K562 (cell line): ENCODE results near the gene OR6K3. TPM values are rescaled to one million over a fixed set of nuclear protein-coding genes. Genes with fewer than 3 reads are reported as not detected.

Experiments
- ADNP ChIP-seq: fragments of 200-800 bp; sonication (Bioruptor generic); IDR thresholded peaks from 2 replicates; pipeline ENCODE4 v1.6.1; 2016; ENCODE audit warnings: missing genetic modification characterization, missing compliant biosample characterization
- ATF3 ChIP-seq, 2 experiments: fragments of 450-650 bp in 1 of 2; sonication (generic) in 1 of 2; formaldehyde crosslinking in 1 of 2; IDR thresholded peaks in 1 of 2; conservative IDR thresholded peaks in 1 of 2; 2 replicates each; pipeline versions ENCODE4 v1.6.1 to v1.8.1; 2016 to 2023; ENCODE audit warnings: mild to moderate bottlenecking in 2 of 2, moderate library complexity in 2 of 2, inconsistent platforms in 1 of 2, missing genetic modification reagents in 1 of 2
- CEBPB ChIP-seq: fragments of 450-650 bp; IDR thresholded peaks from 2 replicates; pipeline ENCODE4 v1.6.1; 2016; ENCODE audit warnings: missing genetic modification characterization, missing compliant biosample characterization
- HMGXB4 ChIP-seq: sonication (generic); formaldehyde crosslinking; IDR thresholded peaks from 2 replicates; pipeline ENCODE4 v1.8.1; 2023; ENCODE audit warnings: mild to moderate bottlenecking, missing genetic modification reagents
- HSF4 ChIP-seq: fragments of 250-450 bp; sonication (Bioruptor Pico); IDR thresholded peaks from 2 replicates; pipeline ENCODE4 v2.1.2; 2022; ENCODE audit warnings: mild to moderate bottlenecking, moderate library complexity, borderline replicate concordance
- KAT8 ChIP-seq: fragments of 450-650 bp; IDR thresholded peaks from 2 replicates; pipeline ENCODE4 v1.6.1; 2016; ENCODE audit warnings: low read depth, mild to moderate bottlenecking
- LARP7 ChIP-seq: fragments of 450-650 bp; IDR thresholded peaks from 2 replicates; pipeline ENCODE4 v1.6.1; 2016
- NFE2 ChIP-seq: IDR thresholded peaks from 2 replicates; pipeline ENCODE4 v1.6.1; 2014; ENCODE audit warnings: antibody characterized with exemption, low read depth
- PURB ChIP-seq: sonication (generic); formaldehyde crosslinking; IDR thresholded peaks from 2 replicates; pipeline ENCODE4 v1.9.0; 2021; ENCODE audit warnings: low read depth, mild to moderate bottlenecking, missing genetic modification reagents
- RFX7 ChIP-seq: fragments of 250-450 bp; sonication (Bioruptor Pico); IDR thresholded peaks from 2 replicates; pipeline ENCODE4 v1.5.1; 2021; ENCODE audit warnings: mild to moderate bottlenecking
- SMARCC2 ChIP-seq: fragments of 450-650 bp; IDR thresholded peaks from 2 replicates; pipeline ENCODE4 v1.6.1; 2017; ENCODE audit warnings: antibody characterized with exemption, moderate library complexity, mild to moderate bottlenecking, low read depth
- SOX6 ChIP-seq: fragments of 450-650 bp; IDR thresholded peaks from 2 replicates; pipeline ENCODE4 v1.6.1; 2014; ENCODE audit warnings: mild to moderate bottlenecking
- TAL1 ChIP-seq: fragments of 450-650 bp; IDR thresholded peaks from 2 replicates; pipeline ENCODE4 v1.6.1; 2016; ENCODE audit warnings: mild to moderate bottlenecking
- TSC22D4 ChIP-seq: fragments of 450-650 bp; IDR thresholded peaks from 2 replicates; pipeline ENCODE4 v1.6.1; 2016; ENCODE audit warnings: missing genetic modification characterization, missing biosample characterization, control low read depth
- ZFP30 ChIP-seq: fragments of 250-450 bp; sonication (Bioruptor Pico); IDR thresholded peaks from 2 replicates; pipeline ENCODE4 v1.8.0; 2022; ENCODE audit warnings: moderate library complexity, mild to moderate bottlenecking, inconsistent platforms, borderline replicate concordance
- ZNF12 ChIP-seq: sonication (generic); formaldehyde crosslinking; IDR thresholded peaks from 2 replicates; pipeline ENCODE4 v1.4.0; 2020; ENCODE audit warnings: mild to moderate bottlenecking, missing genetic modification reagents
- ZNF133 ChIP-seq: fragments of 250-450 bp; sonication (Bioruptor Pico); IDR thresholded peaks from 2 replicates; pipeline ENCODE4 v1.4.0; 2020; ENCODE audit warnings: mild to moderate bottlenecking
- ZNF165 ChIP-seq: fragments of 250-450 bp; sonication (Bioruptor Pico); IDR thresholded peaks from 2 replicates; pipeline ENCODE4 v1.4.0; 2020; ENCODE audit warnings: borderline replicate concordance
- ZNF395 ChIP-seq: fragments of 200-800 bp; sonication (Bioruptor generic); IDR thresholded peaks from 2 replicates; pipeline ENCODE4 v1.6.1; 2017; ENCODE audit warnings: missing genetic modification characterization, missing compliant biosample characterization
- ZNF655 ChIP-seq: fragments of 250-450 bp; sonication (Bioruptor Pico); IDR thresholded peaks from 2 replicates; pipeline ENCODE4 v1.5.0; 2021
- ZNF668 ChIP-seq: fragments of 250-450 bp; sonication (Bioruptor Pico); IDR thresholded peaks from 2 replicates; pipeline ENCODE4 v1.8.0; 2022; ENCODE audit warnings: mild to moderate bottlenecking, inconsistent platforms
- ZNF699 ChIP-seq: fragments of 250-450 bp; sonication (Bioruptor Pico); IDR thresholded peaks from 2 replicates; pipeline ENCODE4 v1.8.0; 2021; ENCODE audit warnings: mild to moderate bottlenecking, moderate library complexity; ENCODE audit not compliant: insufficient replicate concordance
- polyA plus RNA-seq, 8 experiments: library from polyadenylated mRNA; depleted of rRNA in 4 of 8; stranded (reverse) in 5 of 8; unstranded in 3 of 8; fragments of >200 nt; fragmentation: Nextera tagmentation in 2 of 8; fragmentation: Illumina TruSeq in 1 of 8; extraction: Ambion mirVana in 2 of 8; extraction: Trizol in 1 of 8; gene quantifications; 2 replicates each; pipeline versions ENCODE4 v1.2.1 to v1.2.3, GENCODE V29; 2011 to 2014; ENCODE audit warnings: inconsistent platforms in 1 of 8, missing spikeins in 1 of 8
- total RNA-seq, 7 experiments: library from RNA; depleted of rRNA in 6 of 7; stranded (reverse); fragments of >200 nt in 6 of 7; fragmentation: Illumina TruSeq in 2 of 7; extraction: Trizol in 2 of 7; gene quantifications; 2 replicates each; pipeline versions ENCODE4 v1.2.1 to v1.2.3, GENCODE V29; 2011 to 2021; ENCODE audit warnings: low replicate concordance in 1 of 7
- TF ChIP-seq, protein P1 (sequence below): IDR thresholded peaks from 2 replicates; pipeline ENCODE4 v1.6.1; 2011; ENCODE audit not compliant: insufficient read length; ENCODE audit errors: extremely low read depth

Gene OR6K3
- total and polyA plus RNA-seq, 9 of the 15 experiments (the other 6 are each of a cell fraction or from before 2014, with no cell fraction given), result not detected

DNA sequence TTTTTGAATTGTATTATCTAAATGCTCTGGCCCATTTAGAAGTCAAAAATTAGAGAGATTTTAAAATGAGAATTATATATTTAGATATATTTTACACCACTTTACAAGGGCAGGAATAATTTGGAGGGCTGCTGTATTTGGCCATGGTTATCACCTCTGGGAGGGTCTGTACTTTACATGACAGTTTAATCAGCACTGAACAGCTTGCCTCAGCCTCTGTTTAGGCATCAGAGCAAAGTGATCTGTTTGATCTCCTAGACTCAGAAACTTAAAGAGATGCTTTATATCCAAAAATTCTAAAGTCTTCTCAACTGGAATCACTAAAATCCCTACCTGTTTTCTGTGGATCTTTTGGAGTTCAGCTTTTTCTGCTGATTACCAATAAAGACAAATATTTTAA, 28.6 kb downstream of the OR6K3 start (continued):
- TF ChIP-seq ZNF395 (CRISPR knock-in tag) (no peak), ZNF655 (no peak), ATF3 (IDR thresholded peaks at IDR 0.05) (no peak), ATF3 (CRISPR knock-in tag; conservative IDR thresholded peaks at IDR 0.05) (no peak), ZNF668 (CRISPR knock-in tag) (no peak), PURB (no peak), TSC22D4 (tag) (no peak), ZNF133 (CRISPR knock-in tag) (no peak), ZNF12 (CRISPR knock-in tag) (no peak), RFX7 (CRISPR knock-in tag) (no peak), LARP7 (no peak), ADNP (tag) (no peak), TAL1 (peak; percentile 77), SOX6 (no peak), HMGXB4 (no peak), SMARCC2 (peak; percentile 42; the same call in 1 of the 2 replicates), HSF4 (CRISPR knock-in tag) (no peak), ZFP30 (CRISPR knock-in tag) (no peak), KAT8 (no peak), ZNF699 (CRISPR knock-in tag) (no peak), NFE2 (0 out of 2 replicates have a peak, but pooled peaks have one; percentile 15), CEBPB (tag) (no peak), ZNF165 (CRISPR knock-in tag) (no peak)
- TF ChIP-seq, protein P1, sequence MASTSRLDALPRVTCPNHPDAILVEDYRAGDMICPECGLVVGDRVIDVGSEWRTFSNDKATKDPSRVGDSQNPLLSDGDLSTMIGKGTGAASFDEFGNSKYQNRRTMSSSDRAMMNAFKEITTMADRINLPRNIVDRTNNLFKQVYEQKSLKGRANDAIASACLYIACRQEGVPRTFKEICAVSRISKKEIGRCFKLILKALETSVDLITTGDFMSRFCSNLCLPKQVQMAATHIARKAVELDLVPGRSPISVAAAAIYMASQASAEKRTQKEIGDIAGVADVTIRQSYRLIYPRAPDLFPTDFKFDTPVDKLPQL, result no peak
